ENCODE results near the gene CREBBP.

Gene CREBBP

DNA sequence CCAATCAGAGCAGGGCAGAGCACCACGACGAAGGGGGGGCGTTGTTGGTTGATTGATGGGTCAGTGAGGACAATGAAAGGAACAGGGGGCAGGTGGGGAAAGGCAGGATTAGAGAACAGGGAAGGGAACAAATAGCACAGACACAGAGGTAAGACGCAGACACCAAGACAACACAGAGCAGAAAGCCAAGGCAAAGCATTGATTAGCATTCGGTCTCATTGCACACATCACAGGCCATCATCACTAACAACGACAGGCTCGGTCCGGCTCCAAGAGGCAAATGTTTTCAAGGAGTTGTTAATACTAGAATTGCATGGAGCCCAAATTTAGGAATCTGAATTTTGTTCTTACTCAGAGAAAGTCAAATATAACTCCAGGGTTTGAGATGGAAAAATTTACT lies 128.6 kb downstream of the CREBBP start:
- FAIRE-seq = no peak
- no peak for DNase-seq (ENCODE audit: insufficient read length, low spot score)
- TF ChIP-seq, protein P1, sequence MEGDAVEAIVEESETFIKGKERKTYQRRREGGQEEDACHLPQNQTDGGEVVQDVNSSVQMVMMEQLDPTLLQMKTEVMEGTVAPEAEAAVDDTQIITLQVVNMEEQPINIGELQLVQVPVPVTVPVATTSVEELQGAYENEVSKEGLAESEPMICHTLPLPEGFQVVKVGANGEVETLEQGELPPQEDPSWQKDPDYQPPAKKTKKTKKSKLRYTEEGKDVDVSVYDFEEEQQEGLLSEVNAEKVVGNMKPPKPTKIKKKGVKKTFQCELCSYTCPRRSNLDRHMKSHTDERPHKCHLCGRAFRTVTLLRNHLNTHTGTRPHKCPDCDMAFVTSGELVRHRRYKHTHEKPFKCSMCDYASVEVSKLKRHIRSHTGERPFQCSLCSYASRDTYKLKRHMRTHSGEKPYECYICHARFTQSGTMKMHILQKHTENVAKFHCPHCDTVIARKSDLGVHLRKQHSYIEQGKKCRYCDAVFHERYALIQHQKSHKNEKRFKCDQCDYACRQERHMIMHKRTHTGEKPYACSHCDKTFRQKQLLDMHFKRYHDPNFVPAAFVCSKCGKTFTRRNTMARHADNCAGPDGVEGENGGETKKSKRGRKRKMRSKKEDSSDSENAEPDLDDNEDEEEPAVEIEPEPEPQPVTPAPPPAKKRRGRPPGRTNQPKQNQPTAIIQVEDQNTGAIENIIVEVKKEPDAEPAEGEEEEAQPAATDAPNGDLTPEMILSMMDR (IDR thresholded peaks at IDR 0.05; ENCODE audit: insufficient read depth, missing control alignments) = no peak

DNA sequence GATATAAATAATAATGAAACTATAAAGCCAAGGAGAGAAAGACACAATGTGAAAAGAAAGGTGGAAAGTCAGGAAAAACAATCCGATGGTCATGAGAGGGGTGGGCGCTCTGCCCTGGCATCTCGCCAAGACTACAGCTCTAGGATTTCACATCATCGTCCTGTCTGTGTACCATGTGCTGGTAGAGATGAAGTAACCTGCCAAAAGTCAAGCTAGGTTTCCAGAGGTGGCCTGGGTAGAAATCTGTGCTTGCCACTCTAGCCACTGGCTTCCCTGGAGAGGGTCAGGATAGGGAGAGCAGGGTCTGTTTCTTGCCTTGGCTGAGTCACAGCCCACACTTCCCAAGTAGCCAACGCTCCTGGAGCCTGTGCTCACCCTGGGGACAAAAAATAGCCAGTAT lies 132.2 kb downstream of the CREBBP start:
- TF ChIP-seq, protein P1 (IDR thresholded peaks at IDR 0.05; ENCODE audit: insufficient read depth, missing control alignments) = no peak
- DNase-seq (ENCODE audit: insufficient read length, low spot score) (no peak), FAIRE-seq (no peak)

DNA sequence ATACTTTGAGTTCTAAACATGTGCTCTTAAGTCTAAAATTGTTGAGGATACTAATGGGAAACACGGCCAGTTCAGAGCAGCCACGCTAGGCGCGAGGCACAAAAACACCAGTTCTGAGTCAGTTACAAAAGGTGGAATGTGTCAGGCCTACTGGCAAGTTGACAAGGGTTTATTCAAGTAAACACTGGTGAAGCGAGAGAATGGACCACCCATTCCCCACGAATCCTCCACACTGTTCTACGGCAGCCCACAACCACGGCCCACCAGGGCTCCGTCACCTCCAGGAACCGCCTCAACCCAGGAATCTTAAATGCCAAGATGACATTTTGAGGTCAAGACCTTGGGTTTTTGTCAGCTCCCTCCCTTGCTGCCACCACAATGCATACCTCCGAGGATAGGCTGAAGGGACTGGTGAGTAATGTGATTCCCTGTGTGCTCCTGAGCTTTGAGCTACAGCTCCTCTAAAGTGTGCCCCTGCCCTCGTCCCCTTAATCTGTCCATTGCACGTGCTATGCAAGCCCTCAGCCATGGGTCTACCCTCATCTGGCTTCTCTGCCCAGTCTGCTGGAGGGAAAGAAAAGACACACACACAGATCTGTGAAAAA lies 134.7 kb downstream of the CREBBP start:
- FAIRE-seq (no peak), DNase-seq (ENCODE audit: insufficient read length, low spot score) (no peak)
- TF ChIP-seq, protein P1 (IDR thresholded peaks at IDR 0.05; ENCODE audit: insufficient read depth, missing control alignments) = no peak

DNA sequence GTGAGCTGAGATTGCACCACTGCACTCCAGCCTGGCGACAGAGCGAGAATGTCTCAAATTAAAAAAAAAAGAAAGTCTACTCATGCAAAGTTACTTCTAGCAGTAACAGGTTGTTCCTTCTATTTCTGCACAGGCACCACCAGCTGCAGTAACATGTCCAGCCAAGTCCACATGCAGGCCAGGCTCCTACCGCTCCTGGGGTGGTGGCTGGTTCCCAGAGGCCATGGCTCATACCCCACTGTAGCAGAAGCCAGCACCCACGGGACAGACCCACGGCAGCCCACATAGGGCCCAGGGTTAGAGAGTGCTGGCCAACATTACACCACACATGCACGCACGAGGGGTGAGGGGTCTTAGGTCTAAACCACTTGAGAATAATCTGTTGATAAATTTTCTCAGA lies 136.5 kb downstream of the CREBBP start:
- DNase-seq (ENCODE audit: insufficient read length, low spot score) = no peak
- TF ChIP-seq, protein P1 (IDR thresholded peaks at IDR 0.05; ENCODE audit: insufficient read depth, missing control alignments) = no peak

DNA sequence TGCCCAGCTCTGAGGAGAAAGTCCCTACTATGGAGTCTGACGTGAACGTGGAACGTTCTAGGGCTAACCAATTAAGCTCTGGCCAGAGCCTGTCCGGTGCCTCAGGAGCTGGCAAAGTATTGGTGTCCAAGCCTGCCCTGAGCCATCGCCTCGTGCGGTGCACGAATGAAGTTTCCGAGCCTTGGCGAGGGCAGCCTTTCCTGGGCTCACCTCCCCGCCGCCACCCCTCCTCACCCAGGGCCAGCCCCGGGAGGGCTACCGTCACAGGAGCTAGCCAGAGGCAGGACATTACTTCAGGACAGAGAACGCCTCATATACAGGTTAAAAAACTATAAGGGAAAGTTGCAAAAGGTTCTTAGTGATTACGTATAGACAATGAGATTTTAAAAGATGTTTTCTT lies 139.6 kb downstream of the CREBBP start:
- no peak for FAIRE-seq
- DNase-seq (ENCODE audit: insufficient read length, low spot score) = no peak
- TF ChIP-seq, protein P1 (IDR thresholded peaks at IDR 0.05; ENCODE audit: insufficient read depth, missing control alignments) = no peak

More for the DNA sequence above, 136.5 kb downstream of the CREBBP start:
- no peak for FAIRE-seq

DNA sequence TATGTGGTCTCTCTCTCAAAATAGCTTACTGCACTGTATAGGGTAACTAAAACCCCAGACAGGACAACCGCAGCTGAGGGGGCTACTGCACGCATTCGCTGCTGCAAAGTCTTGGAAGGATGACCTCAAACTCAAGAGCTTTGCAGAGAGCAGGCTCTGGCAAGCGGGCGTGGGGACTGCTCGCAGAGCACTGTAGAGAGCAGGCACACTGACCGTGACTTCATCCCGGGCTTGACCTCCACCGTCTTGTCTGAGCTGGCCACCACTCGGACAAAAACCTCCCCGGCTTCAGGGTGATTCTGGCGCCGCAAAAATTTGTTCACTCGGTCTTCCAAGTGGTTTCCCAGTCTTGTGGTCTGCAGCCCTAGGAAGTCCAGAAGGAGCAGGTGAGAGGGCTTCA lies 140.3 kb downstream of the CREBBP start:
- FAIRE-seq (no peak), DNase-seq (ENCODE audit: insufficient read length, low spot score) (no peak)
- TF ChIP-seq, protein P1 (IDR thresholded peaks at IDR 0.05; ENCODE audit: insufficient read depth, missing control alignments) = no peak

DNA sequence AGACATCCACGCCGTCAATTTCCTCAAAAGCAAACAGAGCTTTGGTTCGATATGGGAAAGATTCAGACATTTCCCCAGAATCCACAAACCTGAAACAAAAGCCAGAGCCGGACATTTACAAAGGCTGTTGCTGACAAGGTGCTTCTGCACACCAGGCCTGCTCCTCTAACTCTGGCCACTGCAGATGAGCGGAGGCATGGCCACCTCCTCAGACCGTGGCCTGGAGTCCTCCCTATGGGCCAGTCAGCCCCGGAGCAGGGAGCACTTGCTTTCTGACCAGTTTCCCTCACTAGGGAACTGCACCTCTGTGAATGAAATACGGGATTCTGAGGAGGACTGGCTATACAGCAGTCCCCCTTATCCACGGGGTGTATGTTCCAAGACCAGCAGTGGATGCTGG lies 140.9 kb downstream of the CREBBP start:
- TF ChIP-seq, protein P1 (IDR thresholded peaks at IDR 0.05; ENCODE audit: insufficient read depth, missing control alignments) = no peak
- DNase-seq (ENCODE audit: insufficient read length, low spot score) (no peak), FAIRE-seq (no peak)
